HG03378 (cell line): ENCODE results near the gene SMURF1.
"Not testable (repeated sequence)": the region's sequence is repeated elsewhere in the genome, so short reads cannot be mapped to it uniquely, and the experiment has no call there.

ENCODE experiments used
- ATAC-seq: cut with Tn5 transposase; IDR thresholded peaks from one replicate; pipeline ENCODE4 v1.9.1; 2021; ENCODE audit warnings: mild to moderate bottlenecking, moderate library complexity; ENCODE audit not compliant: unreplicated experiment

SMURF1 gene

GRCh38 chr7:99061001-99061776 is 82.7 kb downstream of the SMURF1 start:
- no peak for ATAC-seq

DNA sequence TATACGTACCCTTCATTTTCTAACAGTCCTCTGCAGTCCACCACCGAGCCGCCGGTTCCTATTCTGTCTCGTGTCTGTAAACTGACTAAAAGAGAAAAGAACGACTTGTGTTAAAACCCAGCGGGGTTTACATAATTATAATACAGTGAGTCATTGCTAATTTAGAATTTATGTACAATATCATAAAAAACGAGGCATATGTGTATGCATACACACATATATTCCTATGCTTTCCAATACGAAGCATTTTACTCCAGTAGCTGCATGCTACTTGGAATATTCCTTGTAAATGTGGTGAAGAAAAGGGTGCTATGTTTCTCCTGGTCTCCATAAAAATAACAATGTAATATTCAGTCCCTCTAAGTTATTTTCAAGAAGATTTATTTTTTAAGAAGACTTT is 89.1 kb downstream of the SMURF1 start:
- ATAC-seq: no peak

DNA sequence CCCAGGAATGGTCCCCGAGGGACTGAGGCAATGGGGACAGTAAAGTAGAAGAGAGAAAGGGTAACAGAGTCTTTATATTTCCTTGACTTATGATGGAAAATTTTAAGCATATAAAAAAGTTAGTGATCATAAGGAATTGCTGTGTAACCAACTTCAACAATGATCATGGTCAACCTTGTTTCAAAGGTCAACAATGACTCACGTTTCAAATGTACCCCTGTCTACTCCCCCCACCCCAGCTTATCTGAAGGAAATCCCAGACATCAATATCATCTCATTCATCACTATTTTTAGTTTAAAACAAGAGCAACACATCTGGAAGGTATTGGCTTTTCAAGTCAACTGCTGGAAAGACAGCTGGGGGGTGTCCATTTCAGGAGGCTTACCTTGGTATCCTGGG is 92.9 kb downstream of the SMURF1 start:
- ATAC-seq: no peak

DNA sequence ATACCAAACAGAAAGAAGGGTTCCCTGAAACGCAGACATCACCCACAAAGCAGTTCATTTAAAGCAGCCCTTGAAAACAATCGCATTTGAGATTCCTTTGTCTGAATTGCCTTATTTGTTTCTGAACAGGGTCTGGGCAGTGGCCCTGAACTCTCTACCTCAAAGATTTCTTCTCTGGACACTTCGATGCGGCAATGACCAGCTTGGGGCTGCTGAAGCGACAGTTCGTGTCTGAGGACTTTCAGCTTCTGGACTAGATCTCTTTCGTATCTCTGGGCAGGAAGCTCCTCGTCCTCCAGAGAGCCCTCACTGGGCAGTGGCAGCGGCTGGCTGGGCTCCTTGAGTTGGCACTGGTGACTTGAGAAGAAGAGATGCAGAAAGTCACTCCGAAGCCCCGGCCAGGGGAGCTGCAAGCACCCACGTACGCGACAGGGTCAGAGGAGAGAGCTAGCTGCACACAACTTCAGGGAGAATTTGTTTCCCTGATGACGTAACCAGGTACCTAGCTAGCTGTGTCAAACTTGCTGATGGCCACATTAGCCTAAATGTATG is 96.3 kb downstream of the SMURF1 start:
- no peak for ATAC-seq

DNA sequence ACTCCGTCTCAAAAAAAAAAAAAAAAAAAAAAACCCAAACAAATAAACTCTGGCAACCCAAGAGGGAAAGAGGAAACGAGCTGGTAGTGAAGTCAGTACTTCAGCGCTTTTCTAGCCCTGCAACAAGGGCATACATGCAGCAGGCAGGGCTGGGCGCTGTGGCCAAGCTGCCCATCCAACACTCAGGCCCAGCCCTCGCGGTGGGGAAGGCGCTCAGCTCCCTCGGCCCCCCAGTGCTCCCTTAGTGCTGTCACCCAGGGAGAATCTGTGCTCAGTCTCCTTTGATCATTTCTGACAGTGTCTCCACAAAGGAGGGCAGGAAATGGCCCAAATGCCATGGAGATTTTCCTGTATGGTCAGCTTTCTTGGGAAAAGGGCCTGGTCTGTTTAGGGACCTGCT is 97.2 kb downstream of the SMURF1 start:
- no peak for ATAC-seq

DNA sequence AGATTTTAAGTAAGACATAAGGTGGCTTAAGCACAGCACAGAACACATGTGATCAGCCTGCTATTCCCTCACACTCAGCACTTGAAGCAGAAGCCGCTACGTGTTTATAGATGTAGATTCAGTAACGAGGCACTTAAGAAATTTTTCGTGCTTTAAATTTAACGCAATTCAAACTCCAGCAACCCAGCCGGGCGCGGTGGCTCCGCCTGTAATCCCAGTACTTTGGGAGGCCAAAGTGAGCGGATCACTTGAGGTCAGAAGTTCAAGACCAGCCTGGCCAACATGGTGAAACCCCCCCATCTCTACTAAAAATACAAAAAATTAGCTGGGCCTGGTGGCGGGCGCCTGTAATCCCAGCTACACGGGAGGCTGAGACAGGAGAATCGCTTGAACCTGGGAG is 97.6 kb downstream of the SMURF1 start:
- ATAC-seq: not testable (repeated sequence)

GRCh38 chr7:99044858-99045257 is 99.0 kb downstream of the SMURF1 start:
- ATAC-seq: not testable (repeated sequence)

GRCh38 chr7:99042957-99043356 is 101.0 kb downstream of the SMURF1 start:
- no peak for ATAC-seq

DNA sequence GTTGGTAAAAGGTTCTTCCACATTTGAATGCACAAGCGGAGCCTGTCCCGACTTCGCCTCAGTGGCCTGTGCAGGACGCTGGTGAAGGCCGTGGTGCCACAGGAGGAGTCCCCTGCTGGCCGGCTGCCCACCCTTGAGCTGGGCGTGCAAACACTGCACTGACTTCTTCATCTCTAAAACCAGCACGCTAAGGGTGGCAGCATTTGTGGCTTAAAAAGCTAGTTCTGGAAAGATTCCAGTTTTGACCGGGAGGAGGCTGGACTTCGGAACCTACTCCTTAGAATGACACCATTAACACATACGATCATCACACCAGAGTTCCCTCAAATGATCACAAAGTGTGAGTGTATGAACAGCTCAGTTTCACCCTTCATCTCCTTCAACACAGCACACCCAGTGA is 102.4 kb downstream of the SMURF1 start:
- ATAC-seq: no peak

DNA sequence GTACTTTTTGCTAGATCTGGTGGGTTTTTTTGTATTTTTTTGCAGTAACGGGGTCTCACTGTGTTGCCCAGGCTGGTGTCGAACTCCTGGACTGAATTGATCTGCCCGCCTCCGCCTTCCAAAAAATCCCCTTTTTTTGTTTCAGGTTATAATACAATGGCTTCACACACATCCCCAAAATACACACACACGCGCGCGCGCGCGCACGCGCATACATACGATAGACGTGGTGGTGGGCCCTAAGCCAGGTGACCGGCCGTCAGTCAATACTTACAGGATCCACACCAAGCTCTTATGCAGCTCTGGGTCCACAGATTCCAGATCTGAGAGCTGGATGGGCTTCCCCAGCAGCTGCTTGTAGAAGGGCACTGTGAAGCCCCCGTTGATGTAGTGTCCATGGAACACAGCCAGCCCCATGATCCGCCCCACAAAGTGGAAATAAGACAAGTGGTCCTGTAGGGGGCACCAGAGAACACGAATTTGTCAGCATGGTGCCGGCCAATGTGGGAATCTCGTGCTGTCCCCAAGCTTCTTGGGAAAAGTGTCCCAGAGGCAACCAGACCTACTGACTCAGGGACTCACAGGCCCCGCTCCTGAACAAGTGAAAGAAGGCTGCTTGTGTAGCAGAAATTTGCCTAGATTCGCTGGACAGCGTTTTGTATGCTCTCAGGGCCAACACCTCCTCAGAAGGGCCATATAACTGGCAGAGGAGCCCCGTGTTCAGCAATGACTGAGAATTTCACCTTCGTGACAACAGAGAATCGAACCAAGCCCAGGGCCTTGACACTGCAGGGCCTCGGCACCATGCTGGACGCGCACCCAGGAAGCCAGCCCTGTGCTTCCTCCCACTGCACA is 103.6 kb downstream of the SMURF1 start:
- no peak for ATAC-seq

DNA sequence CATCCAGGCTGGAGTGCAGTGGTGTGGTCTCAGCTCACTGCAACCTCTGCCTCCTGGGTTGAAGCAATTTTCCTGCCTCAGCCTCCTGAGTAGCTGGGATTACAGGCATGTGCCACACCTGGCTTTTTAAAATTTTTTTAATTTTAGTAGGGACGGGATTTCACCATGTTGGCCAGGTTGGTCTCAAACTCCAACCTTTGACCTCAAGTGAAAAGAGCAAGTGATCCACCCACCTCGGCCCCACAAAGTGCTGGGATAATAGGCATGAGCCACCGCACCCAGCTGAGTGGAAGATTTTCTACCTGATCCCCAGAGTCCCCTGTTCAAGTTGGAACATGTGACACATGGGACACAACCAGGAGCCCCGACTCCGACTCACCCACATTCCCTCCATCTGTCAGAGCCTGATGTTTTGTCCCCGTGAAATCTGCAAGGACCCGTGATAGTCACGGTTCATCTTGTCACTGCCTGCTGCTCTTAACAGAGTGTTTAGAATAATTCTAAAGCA is 104.5 kb downstream of the SMURF1 start:
- no peak for ATAC-seq

- ATAC-seq: no peak
These were observed 105.6 kb downstream of the SMURF1 start for GRCh38 chr7:99038086-99038855.

- ATAC-seq: no peak
These were observed 106.5 kb downstream of the SMURF1 start for GRCh38 chr7:99037327-99037940.

- ATAC-seq: no peak
These were observed 107.3 kb downstream of the SMURF1 start for GRCh38 chr7:99036546-99037111.

- ATAC-seq: no peak
These were observed 108.0 kb downstream of the SMURF1 start for GRCh38 chr7:99035723-99036545.

DNA sequence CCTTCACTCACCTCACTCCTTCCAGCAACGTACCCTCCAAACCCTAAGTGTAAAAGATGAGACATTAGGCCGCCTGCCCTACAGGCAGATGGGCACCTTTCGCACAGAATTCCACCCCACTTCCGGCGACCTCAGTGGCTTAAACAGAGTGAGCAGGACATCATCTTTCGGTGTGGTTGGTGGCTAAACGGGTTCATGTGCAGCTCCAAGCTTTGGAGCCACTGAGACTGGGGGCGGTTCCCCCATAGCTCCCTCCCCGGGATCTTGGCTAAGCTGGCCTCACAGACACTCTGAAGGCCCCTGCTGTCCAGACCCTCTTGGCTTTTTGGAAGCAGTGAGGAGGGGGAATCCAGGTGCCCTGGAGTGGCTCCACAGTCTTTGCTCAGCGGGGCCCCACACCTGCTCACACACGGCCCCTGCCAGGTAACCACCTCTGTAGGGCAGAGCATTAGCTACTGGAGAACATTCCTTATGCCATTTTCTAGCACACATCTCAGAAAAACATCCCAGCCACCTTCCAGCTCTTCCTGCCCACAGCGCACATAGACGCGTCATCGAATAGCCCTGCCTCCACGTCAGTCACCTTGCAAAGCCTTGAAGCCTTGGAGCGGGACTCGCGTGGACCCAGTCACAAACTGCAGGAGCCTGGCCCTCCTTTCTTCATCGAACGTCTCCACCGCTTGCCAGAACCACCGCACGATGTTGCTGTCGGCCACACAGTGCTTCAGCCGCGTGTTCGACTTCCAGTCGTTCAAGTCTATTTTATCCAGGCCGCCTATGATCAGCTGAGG is 108.8 kb downstream of the SMURF1 start:
- no peak for ATAC-seq

GRCh38 chr7:99033765-99034164 is 110.1 kb downstream of the SMURF1 start:
- ATAC-seq: no peak

GRCh38 chr7:99032928-99033327 is 111.0 kb downstream of the SMURF1 start:
- no peak for ATAC-seq
